HepG2 (cell line): ENCODE data around the gene PPBP. TPM values are rescaled to one million over a fixed set of nuclear protein-coding genes. Genes with fewer than 3 reads are reported as not detected.

Experiments
- ATAC-seq: fragments of 200-7000 bp; cut with Tn5 transposase; 3 replicates; pipeline ENCODE4 v1.9.1; 2020; ENCODE audit warnings: mild to moderate bottlenecking, moderate library complexity
- BruUV-seq: library from RNA; stranded (reverse); fragments of 400-500 nt; replicated peaks from 2 replicates; lab custom pipeline; 2021; lab: Mats Ljungman, UMichigan
- CTCF ChIA-PET: fragments of 300-600 bp; formaldehyde crosslinking; extraction: SDS; loops from one replicate; lab custom pipeline; 2021; ENCODE audit warnings: low total read pairs, inconsistent platforms, low intra/inter-chr PET ratio; lab: Yijun Ruan, JAX
- POLR2A ChIA-PET: fragments of 350-600 bp; sonication (Branson Sonifier 250); formaldehyde crosslinking; loops from one replicate; lab custom pipeline; 2020; ENCODE audit warnings: antibody characterized with exemption, inconsistent platforms; lab: Yijun Ruan, JAX
- DNase-seq: peaks from one replicate; pipeline ENCODE4 v3.0.0-alpha.2; 2015; ENCODE audit warnings: low spot score
- FAIRE-seq: peaks from 3 replicates; lab custom pipeline; 2011; peaks lifted over from hg19 to GRCh38; lab: Jason Lieb, UNC
- H2AFZ ChIP-seq: one replicate; pipeline ENCODE4 v1.6.1; 2011; ENCODE audit warnings: low read length, inconsistent platforms
- H3K27ac ChIP-seq: fragments of 300-600 bp; 3 replicates; pipeline ENCODE4 v1.8.0; 2011; ENCODE audit warnings: mixed run types, mild to moderate bottlenecking, mixed read lengths, low read length, inconsistent platforms; ENCODE audit not compliant: insufficient read depth; ENCODE audit errors: extremely low read length
- H3K27me3 ChIP-seq, 2 experiments: fragments of 200-600 bp in 1 of 2; 2 replicates in 1 of 2; 3 replicates in 1 of 2; pipeline versions ENCODE4 v1.6.0 to v1.8.0; 2011; ENCODE audit warnings: low read length in 2 of 2, mild to moderate bottlenecking in 2 of 2, moderate library complexity in 2 of 2, inconsistent platforms in 1 of 2; ENCODE audit not compliant: insufficient read depth in 2 of 2, control insufficient read depth in 1 of 2
- H3K36me3 ChIP-seq, 2 experiments: fragments of 200-600 bp in 1 of 2; replicated peaks in 1 of 2; 2 replicates in 1 of 2; 3 replicates in 1 of 2; pipeline versions ENCODE4 v1.5.1 to v1.8.0; 2011; ENCODE audit warnings: low read length in 2 of 2, inconsistent platforms in 1 of 2; ENCODE audit not compliant: insufficient read depth in 2 of 2, control insufficient read depth in 1 of 2
- H3K4me1 ChIP-seq: 2 replicates; pipeline ENCODE4 v1.5.1; 2012; ENCODE audit warnings: low read length, inconsistent platforms; ENCODE audit not compliant: insufficient read depth
- H3K4me2 ChIP-seq: 2 replicates; pipeline ENCODE4 v1.6.0; 2011; ENCODE audit warnings: low read depth, low read length, inconsistent platforms
- H3K4me3 ChIP-seq, 3 experiments: fragments of 200-600 bp in 1 of 3; sonication (generic), shearing (Covaris generic) in 1 of 3; replicated peaks in 1 of 3; 2 replicates each; pipeline ENCODE4 v1.5.1; 2011 to 2016; ENCODE audit warnings: low read length in 3 of 3, inconsistent platforms in 2 of 3, low read depth in 2 of 3, mild to moderate bottlenecking in 2 of 3, control low read depth in 1 of 3, mixed read lengths in 1 of 3; ENCODE audit not compliant: insufficient read depth in 1 of 3
- H3K79me2 ChIP-seq: one replicate; pipeline ENCODE4 v1.6.1; 2011; ENCODE audit warnings: low read length, inconsistent platforms; ENCODE audit not compliant: insufficient read depth
- H3K9ac ChIP-seq: 2 replicates; pipeline ENCODE4 v1.6.0; 2011; ENCODE audit warnings: mild to moderate bottlenecking, low read depth, low read length, inconsistent platforms; ENCODE audit not compliant: insufficient read depth
- H3K9me3 ChIP-seq: 2 replicates; pipeline ENCODE4 v1.5.1; 2012; ENCODE audit warnings: mild to moderate bottlenecking, low read length
- H4K20me1 ChIP-seq: 2 replicates; pipeline ENCODE4 v1.6.0; 2011; ENCODE audit warnings: inconsistent platforms, mild to moderate bottlenecking, low read length, moderate library complexity; ENCODE audit not compliant: insufficient read depth
- ATF7 ChIP-seq, 2 experiments: fragments of 450-650 bp in 1 of 2; sonication (generic) in 1 of 2; formaldehyde crosslinking in 1 of 2; IDR thresholded peaks; 2 replicates each; pipeline versions ENCODE4 v1.4.0 to v1.6.1; 2016 to 2020; ENCODE audit warnings: antibody characterized with exemption in 1 of 2, mild to moderate bottlenecking in 1 of 2, missing genetic modification reagents in 1 of 2
- ESRRA ChIP-seq: sonication (generic); formaldehyde crosslinking; IDR thresholded peaks from 2 replicates; pipeline ENCODE4 v1.5.1; 2020; ENCODE audit warnings: mild to moderate bottlenecking, low read depth, missing genetic modification reagents
- NFAT5 ChIP-seq: sonication (generic); formaldehyde crosslinking; IDR thresholded peaks from 2 replicates; pipeline ENCODE4 v1.4.0; 2020; ENCODE audit warnings: missing genetic modification reagents
- REST ChIP-seq, 2 experiments: IDR thresholded peaks; 2 replicates each; pipeline ENCODE4 v1.6.1; 2011 to 2012; ENCODE audit warnings: low read length in 2 of 2, borderline replicate concordance in 1 of 2, low read depth in 1 of 2, mild to moderate bottlenecking in 1 of 2, moderate library complexity in 1 of 2
- RXRA ChIP-seq: sonication (generic); formaldehyde crosslinking; IDR thresholded peaks from 2 replicates; pipeline ENCODE4 v1.5.1; 2020; ENCODE audit warnings: missing genetic modification reagents
- ZBTB37 ChIP-seq: sonication (generic); formaldehyde crosslinking; IDR thresholded peaks from 2 replicates; pipeline ENCODE4 v1.4.0; 2020; ENCODE audit warnings: mild to moderate bottlenecking, missing genetic modification reagents
- ZBTB44 ChIP-seq: sonication (generic); formaldehyde crosslinking; IDR thresholded peaks from 2 replicates; pipeline ENCODE4 v1.4.0; 2020; ENCODE audit warnings: missing genetic modification reagents
- ZMYM3 ChIP-seq: sonication (generic); formaldehyde crosslinking; IDR thresholded peaks from 2 replicates; pipeline ENCODE4 v1.5.1; 2020; ENCODE audit warnings: mild to moderate bottlenecking, missing genetic modification reagents
- ZNF839 ChIP-seq: sonication (generic); formaldehyde crosslinking; IDR thresholded peaks from 2 replicates; pipeline ENCODE4 v1.4.0; 2020; ENCODE audit warnings: missing genetic modification reagents, mild to moderate bottlenecking, borderline replicate concordance
- WGBS: methylation state at CpG from one replicate; pipeline ENCODE4 v1.1.6; 2017; ENCODE audit warnings: low lambda C conversion rate; 5-methylcytosine and 5-hydroxymethylcytosine counted together
- in situ Hi-C: cut with HindIII; loops from 2 replicates; pipeline ENCODE4 v1.10.0; 2017; ENCODE audit warnings: low pct_unique_long_range_greater_than_20kb; ENCODE audit not compliant: extremely low pct_ligation_motif_present
- intact Hi-C: fragments of 100-400 bp; cut with micrococcal nuclease; formaldehyde crosslinking; loops from one replicate; pipeline ENCODE4 v1.10.0; 2022; ENCODE audit not compliant: unreplicated experiment
- polyA plus RNA-seq, 8 experiments: library from polyadenylated mRNA; depleted of rRNA in 3 of 8; stranded (reverse) in 7 of 8; unstranded in 1 of 8; fragments of >200 nt; fragmentation: Illumina TruSeq in 4 of 8; extraction: Trizol in 4 of 8; gene quantifications; 2 replicates each; pipeline versions ENCODE4 v1.2.1 to v1.2.3, GENCODE V29; 2011 to 2016; ENCODE audit warnings: low read depth in 4 of 8, missing spikeins in 1 of 8, mixed read lengths in 1 of 8; ENCODE audit not compliant: insufficient read depth in 1 of 8
- total RNA-seq, 5 experiments: library from RNA; depleted of rRNA; stranded (reverse); fragments of >200 nt; fragmentation: Illumina TruSeq; extraction: Trizol; gene quantifications; 2 replicates each; pipeline ENCODE4 v1.2.3, GENCODE V29; 2016; ENCODE audit warnings: low read depth in 1 of 5

The PPBP gene
- total and polyA plus RNA-seq, 2 of the 13 experiments (the other 11 are each of a cell fraction or from before 2014, with no cell fraction given) = not detected

- TF ChIP-seq NFAT5 (CRISPR knock-in tag) = no peak
- TF ChIP-seq ZBTB44 (CRISPR knock-in tag) = no peak
- TF ChIP-seq ZBTB37 (CRISPR knock-in tag) = no peak
Observed at GRCh38 chr4:73992050-73992449, 4.1 kb upstream of the PPBP start (continued).

GRCh38 chr4:73991742-73992000 lies 3.7 kb upstream of the PPBP start:
- Histone ChIP-seq H3K9me3 (no peaks in the 10 kb centered on the region), H4K20me1 (no peaks in the 10 kb centered on the region), H3K27me3 (peaks cover 0 to 6% of the 10 kb centered on the region in 2 experiments; a peak in 3 of 5 replicates), H3K4me1 (no peaks in the 10 kb centered on the region), H3K27ac (no peak overlapping the region), H3K79me2 (no peaks in the 10 kb centered on the region), H3K4me2 (no peak overlapping the region), H3K4me3 (no peak overlapping the region), H2AFZ (no peak overlapping the region), H3K36me3 (no peaks in the 10 kb centered on the region), H3K9ac (no peak overlapping the region)
- ATAC-seq = no peak
- no peak for DNase-seq
- in situ Hi-C loops = no loop called here
- no TSS peak for BruUV-seq
- FAIRE-seq = no peak
- 0% methylated on average over 1 of the region's 1 CpG for WGBS
- ChIA-PET CTCF (no interaction called here), POLR2A (no interaction called here)
- intact Hi-C loops = no loop called here
- TF ChIP-seq ZNF839 (CRISPR knock-in tag) = no peak
- no peak for TF ChIP-seq REST (IDR thresholded peaks at IDR 0.05; ENCODE audit: borderline replicate concordance in 1 of 2, low read depth in 1 of 2, low read length in 2 of 2)
- TF ChIP-seq ESRRA = no peak
- no peak for TF ChIP-seq RXRA (CRISPR knock-in tag)
- TF ChIP-seq ATF7 (IDR thresholded peaks at IDR 0.05) = no peak
- TF ChIP-seq ATF7 (CRISPR knock-in tag; IDR thresholded peaks at IDR 0.05) = no peak
- TF ChIP-seq ZMYM3 = no peak
